ENCODE results near the gene UTS2R. TPM values are rescaled to one million over a fixed set of nuclear protein-coding genes. Genes with fewer than 3 reads are reported as not detected.
"Not testable (repeated sequence)": the region's sequence is repeated elsewhere in the genome, so short reads cannot be mapped to it uniquely, and the experiment has no call there.

UTS2R gene
- polyA plus RNA-seq, 1 of the 3 experiments (the other 2 are of a cell fraction) = not detected

DNA sequence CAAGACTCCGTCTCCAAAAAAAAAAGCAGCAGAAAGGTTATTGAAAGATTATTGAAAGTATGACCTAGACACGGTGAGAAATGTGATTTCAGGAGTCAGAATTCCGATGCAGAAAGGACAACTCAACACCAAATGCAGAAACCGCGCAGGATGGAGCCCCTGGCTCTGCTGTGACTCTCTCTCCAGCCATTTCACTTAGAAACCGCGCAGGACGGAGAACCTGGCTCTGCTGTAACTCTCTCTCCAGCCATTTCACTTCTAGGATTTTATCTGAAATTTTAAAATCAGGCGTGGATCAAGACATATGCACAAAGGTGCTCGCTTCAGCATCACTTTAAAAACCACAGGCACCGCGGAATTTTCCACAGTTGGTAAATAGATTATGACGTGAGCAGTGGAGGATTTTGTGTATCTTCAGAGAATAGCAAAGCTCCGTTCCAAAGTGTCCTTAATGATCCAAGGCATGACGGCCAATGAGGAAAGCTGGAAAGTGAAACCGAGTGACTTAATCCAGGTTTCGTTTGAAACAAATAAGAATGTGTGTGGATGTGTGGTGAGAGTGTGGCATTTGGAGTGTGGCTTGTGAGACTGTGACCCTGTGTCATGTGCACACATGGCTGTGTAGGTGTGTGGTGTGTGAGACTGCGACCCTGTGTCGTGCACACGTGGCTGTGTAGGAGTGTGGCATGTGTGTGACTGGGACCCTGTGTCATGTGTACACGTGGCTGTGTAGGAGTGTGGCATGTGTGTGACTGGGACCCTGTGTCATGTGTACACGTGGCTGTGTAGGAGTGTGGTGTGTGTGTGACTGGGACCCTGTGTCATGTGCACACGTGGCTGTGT, 9.5 kb downstream of the UTS2R start:
- Histone ChIP-seq H3K9ac (no peak overlapping the region), H3K4me3 (ENCODE audit: low read depth in 2 of 2, low read length in 1 of 2) (peak overlapping the region; percentile 29 to 49; a peak in 3 of 4 replicates), H3K9me3 (no peaks in the 10 kb centered on the region), H3K27ac (ENCODE audit: low read depth in 2 of 2, low read length in 1 of 2) (no peak overlapping the region), H3K9me2 (no peaks in the 10 kb centered on the region), H3K27me3 (ENCODE audit: insufficient read depth) (peaks cover 41% of the 10 kb centered on the region), H3K4me2 (peak overlapping the region; percentile 66), H3K79me2 (ENCODE audit: insufficient read depth) (no peaks in the 10 kb centered on the region), H3K36me3 (replicated peaks in 1 of 2; ENCODE audit: control insufficient read depth in 1 of 2, insufficient read depth in 2 of 2, low read length in 1 of 2) (no peaks in the 10 kb centered on the region), H3K4me1 (ENCODE audit: control insufficient read depth in 1 of 2, insufficient read depth in 2 of 2, low read depth in 1 of 2, low read length in 1 of 2) (peaks cover 6 to 47% of the 10 kb centered on the region in 2 experiments; a peak in 2 of 4 replicates), H4K20me1 (ENCODE audit: insufficient read depth) (0 out of 2 replicates have a peak, but pooled peaks cover 6% of the 10 kb centered on the region), H2AFZ (ENCODE audit: low read depth) (peak overlapping the region; percentile 14; the same call in 1 of the 2 replicates), H3F3A (replicated peaks; ENCODE audit: insufficient read depth) (peaks cover 5% of the 10 kb centered on the region)
- 14% methylated on average over 23 of the region's 23 CpGs for WGBS (ENCODE audit: low lambda C conversion rate)
- no peak for TF ChIP-seq SIN3A (IDR thresholded peaks at IDR 0.05; ENCODE audit: borderline replicate concordance, low read depth, low read length)
- TF ChIP-seq RXRA (IDR thresholded peaks at IDR 0.05; ENCODE audit: borderline replicate concordance, low read depth) = no peak
- TF ChIP-seq, protein P1, sequence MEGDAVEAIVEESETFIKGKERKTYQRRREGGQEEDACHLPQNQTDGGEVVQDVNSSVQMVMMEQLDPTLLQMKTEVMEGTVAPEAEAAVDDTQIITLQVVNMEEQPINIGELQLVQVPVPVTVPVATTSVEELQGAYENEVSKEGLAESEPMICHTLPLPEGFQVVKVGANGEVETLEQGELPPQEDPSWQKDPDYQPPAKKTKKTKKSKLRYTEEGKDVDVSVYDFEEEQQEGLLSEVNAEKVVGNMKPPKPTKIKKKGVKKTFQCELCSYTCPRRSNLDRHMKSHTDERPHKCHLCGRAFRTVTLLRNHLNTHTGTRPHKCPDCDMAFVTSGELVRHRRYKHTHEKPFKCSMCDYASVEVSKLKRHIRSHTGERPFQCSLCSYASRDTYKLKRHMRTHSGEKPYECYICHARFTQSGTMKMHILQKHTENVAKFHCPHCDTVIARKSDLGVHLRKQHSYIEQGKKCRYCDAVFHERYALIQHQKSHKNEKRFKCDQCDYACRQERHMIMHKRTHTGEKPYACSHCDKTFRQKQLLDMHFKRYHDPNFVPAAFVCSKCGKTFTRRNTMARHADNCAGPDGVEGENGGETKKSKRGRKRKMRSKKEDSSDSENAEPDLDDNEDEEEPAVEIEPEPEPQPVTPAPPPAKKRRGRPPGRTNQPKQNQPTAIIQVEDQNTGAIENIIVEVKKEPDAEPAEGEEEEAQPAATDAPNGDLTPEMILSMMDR (IDR thresholded peaks at IDR 0.05) = no peak
- TF ChIP-seq, protein P2, sequence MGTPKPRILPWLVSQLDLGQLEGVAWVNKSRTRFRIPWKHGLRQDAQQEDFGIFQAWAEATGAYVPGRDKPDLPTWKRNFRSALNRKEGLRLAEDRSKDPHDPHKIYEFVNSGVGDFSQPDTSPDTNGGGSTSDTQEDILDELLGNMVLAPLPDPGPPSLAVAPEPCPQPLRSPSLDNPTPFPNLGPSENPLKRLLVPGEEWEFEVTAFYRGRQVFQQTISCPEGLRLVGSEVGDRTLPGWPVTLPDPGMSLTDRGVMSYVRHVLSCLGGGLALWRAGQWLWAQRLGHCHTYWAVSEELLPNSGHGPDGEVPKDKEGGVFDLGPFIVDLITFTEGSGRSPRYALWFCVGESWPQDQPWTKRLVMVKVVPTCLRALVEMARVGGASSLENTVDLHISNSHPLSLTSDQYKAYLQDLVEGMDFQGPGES (IDR thresholded peaks at IDR 0.05; ENCODE audit: low read depth, low read length) = no peak
- TF ChIP-seq MXI1 (IDR thresholded peaks at IDR 0.05; ENCODE audit: low read depth, low read length) = peak; percentile 31; the same call in 1 of the 2 replicates
- TF ChIP-seq EZH2phosphoT487 (IDR thresholded peaks at IDR 0.05; ENCODE audit: borderline replicate concordance, low read depth) = no peak
- TF ChIP-seq POLR2AphosphoS5 (IDR thresholded peaks at IDR 0.05; ENCODE audit: low read depth, low read length) = no peak
- TF ChIP-seq, protein P3, sequence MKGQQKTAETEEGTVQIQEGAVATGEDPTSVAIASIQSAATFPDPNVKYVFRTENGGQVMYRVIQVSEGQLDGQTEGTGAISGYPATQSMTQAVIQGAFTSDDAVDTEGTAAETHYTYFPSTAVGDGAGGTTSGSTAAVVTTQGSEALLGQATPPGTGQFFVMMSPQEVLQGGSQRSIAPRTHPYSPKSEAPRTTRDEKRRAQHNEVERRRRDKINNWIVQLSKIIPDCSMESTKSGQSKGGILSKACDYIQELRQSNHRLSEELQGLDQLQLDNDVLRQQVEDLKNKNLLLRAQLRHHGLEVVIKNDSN (IDR thresholded peaks at IDR 0.05; ENCODE audit: borderline replicate concordance, low read depth) = no peak
- TF ChIP-seq NFIC (IDR thresholded peaks at IDR 0.05; ENCODE audit: borderline replicate concordance) = no peak
- ChIA-PET POLR2A (interaction anchor here (0.8 to 1.7 kb wide), 2 partner anchors 51 kb away, joined by 3 read pairs; no protein-coding TSS in a partner anchor), CTCF (interaction anchor here (1.0 to 1.5 kb wide), 3 partner anchors 13 to 146 kb away, joined by 3 read pairs; no protein-coding TSS in a partner anchor)
- no peak for DNase-seq

DNA sequence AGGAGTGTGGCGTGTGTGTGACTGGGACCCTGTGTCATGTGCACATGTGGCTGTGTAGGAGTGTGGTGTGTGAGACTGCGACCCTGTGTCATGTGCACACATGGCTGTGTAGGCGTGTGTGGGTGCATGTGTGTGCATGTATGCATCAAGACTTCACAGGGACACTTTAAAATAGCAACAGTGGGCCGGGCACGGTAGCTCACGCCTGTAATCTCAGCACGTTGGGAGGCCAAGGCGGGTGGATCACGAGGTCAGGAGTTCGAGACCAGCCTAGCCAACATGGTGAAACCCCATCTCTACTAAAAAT, 10.1 kb downstream of the UTS2R start:
- WGBS (ENCODE audit: low lambda C conversion rate) = 65% methylated on average over 10 of the region's 10 CpGs
- not testable (repeated sequence) for H3K79me2 ChIP-seq (ENCODE audit: insufficient read depth); H3K4me3 ChIP-seq (ENCODE audit: low read depth in 2 of 2, low read length in 1 of 2); H3K9me3 ChIP-seq; H3F3A ChIP-seq (replicated peaks; ENCODE audit: insufficient read depth); H2AFZ ChIP-seq (ENCODE audit: low read depth); H4K20me1 ChIP-seq (ENCODE audit: insufficient read depth); H3K9me2 ChIP-seq; H3K27ac ChIP-seq (ENCODE audit: low read depth in 2 of 2, low read length in 1 of 2); DNase-seq; H3K36me3 ChIP-seq (replicated peaks in 1 of 2; ENCODE audit: control insufficient read depth in 1 of 2, insufficient read depth in 2 of 2, low read length in 1 of 2); H3K9ac ChIP-seq
- ChIA-PET POLR2A (interaction anchor here (0.8 kb wide), 1 partner anchor 51 kb away, joined by 3 read pairs; no protein-coding TSS in a partner anchor), CTCF (interaction anchor here (1.0 to 2.2 kb wide), 4 partner anchors 13 to 146 kb away, joined by 3 to 9 read pairs (median 3); no protein-coding TSS in a partner anchor)
- Histone ChIP-seq H3K4me2 (0 out of 2 replicates have a peak overlapping the region, but pooled peaks have one; percentile 66), H3K4me1 (ENCODE audit: control insufficient read depth in 1 of 2, insufficient read depth in 2 of 2, low read depth in 1 of 2, low read length in 1 of 2) (peaks cover 6 to 52% of the 10 kb centered on the region in 2 experiments; a peak in 2 of 4 replicates), H3K27me3 (ENCODE audit: insufficient read depth) (peaks cover 35% of the 10 kb centered on the region)

DNA sequence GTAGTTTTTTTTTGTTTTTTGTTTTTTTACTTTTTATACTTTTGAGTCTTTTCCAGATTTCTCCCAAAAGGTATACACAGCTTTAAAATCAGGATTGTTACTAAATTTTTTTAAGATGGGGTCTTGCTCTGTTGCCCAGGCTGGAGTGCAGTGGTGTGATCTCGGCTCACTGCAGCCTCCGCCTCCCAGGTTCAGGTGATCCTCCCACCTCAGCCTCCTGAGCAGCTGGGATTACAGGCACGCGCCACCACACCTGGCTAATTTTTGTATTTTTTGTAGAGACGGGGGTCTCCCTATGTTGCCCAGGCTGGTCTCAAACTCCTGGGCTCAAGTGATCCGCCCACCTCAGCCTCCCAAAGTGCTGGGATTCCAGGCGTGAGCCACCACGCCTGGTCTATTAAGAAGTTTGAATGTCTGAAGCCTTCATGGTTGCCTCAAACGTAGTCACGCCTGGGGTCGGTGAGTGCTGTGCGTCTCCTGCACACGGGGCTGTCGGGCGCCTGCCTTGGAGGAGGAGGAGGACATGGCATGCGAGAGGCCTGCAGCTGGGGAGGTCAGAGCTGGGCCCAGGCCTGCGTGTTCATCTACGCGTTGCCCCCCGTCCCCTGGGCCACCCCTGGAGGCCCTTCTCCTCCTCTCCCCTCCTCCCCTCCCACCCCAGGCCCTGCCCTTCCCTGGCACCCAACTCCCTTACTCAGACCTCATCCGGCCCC, 10.8 kb downstream of the UTS2R start:
- CTCF ChIA-PET = interaction anchor here (1.1 to 2.6 kb wide), 5 partner anchors 17 to 64 kb away, joined by 3 to 9 read pairs (median 5); no protein-coding TSS in a partner anchor
- H3F3A ChIP-seq (replicated peaks; ENCODE audit: insufficient read depth); H3K36me3 ChIP-seq (replicated peaks in 1 of 2; ENCODE audit: control insufficient read depth in 1 of 2, insufficient read depth in 2 of 2, low read length in 1 of 2): not testable (repeated sequence)

More for the DNA sequence above, 10.8 kb downstream of the UTS2R start:
- not testable (repeated sequence) for H4K20me1 ChIP-seq (ENCODE audit: insufficient read depth); DNase-seq; H3K9me3 ChIP-seq; H2AFZ ChIP-seq (ENCODE audit: low read depth); H3K4me2 ChIP-seq; H3K27ac ChIP-seq (ENCODE audit: low read depth in 2 of 2, low read length in 1 of 2); H3K9ac ChIP-seq; H3K9me2 ChIP-seq; H3K4me3 ChIP-seq (ENCODE audit: low read depth in 2 of 2, low read length in 1 of 2); H3K79me2 ChIP-seq (ENCODE audit: insufficient read depth)
- Histone ChIP-seq H3K4me1 (ENCODE audit: control insufficient read depth in 1 of 2, insufficient read depth in 2 of 2, low read depth in 1 of 2, low read length in 1 of 2) (peaks cover 6 to 59% of the 10 kb centered on the region in 2 experiments; a peak in 2 of 4 replicates), H3K27me3 (ENCODE audit: insufficient read depth) (peaks cover 33% of the 10 kb centered on the region)
- POLR2A ChIA-PET = interaction anchor here (0.8 kb wide), 1 partner anchor 50 kb away, joined by 3 read pairs; no protein-coding TSS in a partner anchor
- WGBS (ENCODE audit: low lambda C conversion rate) = 86% methylated on average over 21 of the region's 21 CpGs
